Measurements from ENCODE around the gene MGAT5.
"Not testable (repeated sequence)": the region's sequence is repeated elsewhere in the genome, so short reads cannot be mapped to it uniquely, and the experiment has no call there.

MGAT5 gene

GRCh38 chr2:134468776-134469175 lies 214.9 kb downstream of the MGAT5 start:
- no peak for DNase-seq (ENCODE audit: low spot score)

GRCh38 chr2:134469516-134470115 lies 215.7 kb downstream of the MGAT5 start:
- DNase-seq (ENCODE audit: low spot score) = no peak

- no peak for DNase-seq (ENCODE audit: low spot score)
These were observed 216.8 kb downstream of the MGAT5 start for GRCh38 chr2:134470561-134471168.

GRCh38 chr2:134476982-134477381 lies 223.1 kb downstream of the MGAT5 start:
- DNase-seq (ENCODE audit: low spot score) = not testable (repeated sequence)

- DNase-seq (ENCODE audit: low spot score) = no peak
These were observed 225.9 kb downstream of the MGAT5 start for GRCh38 chr2:134479696-134480330.

GRCh38 chr2:134482131-134482723 lies 228.4 kb downstream of the MGAT5 start:
- DNase-seq (ENCODE audit: low spot score) = no peak

GRCh38 chr2:134482766-134483340 lies 229.0 kb downstream of the MGAT5 start:
- DNase-seq (ENCODE audit: low spot score) = no peak

GRCh38 chr2:134489732-134490384 lies 236.0 kb downstream of the MGAT5 start:
- no peak for DNase-seq (ENCODE audit: low spot score)

- no peak for DNase-seq (ENCODE audit: low spot score)
These were observed 236.7 kb downstream of the MGAT5 start for GRCh38 chr2:134490559-134490958.

GRCh38 chr2:134491022-134491421 lies 237.2 kb downstream of the MGAT5 start:
- no peak for DNase-seq (ENCODE audit: low spot score)

GRCh38 chr2:134491771-134492441 lies 238.0 kb downstream of the MGAT5 start:
- DNase-seq (ENCODE audit: low spot score) = no peak

GRCh38 chr2:134493797-134494196 lies 239.9 kb downstream of the MGAT5 start:
- DNase-seq (ENCODE audit: low spot score) = no peak

- DNase-seq (ENCODE audit: low spot score) = no peak
These were observed 244.8 kb downstream of the MGAT5 start for GRCh38 chr2:134498654-134499053.

GRCh38 chr2:134499307-134499926 lies 245.5 kb downstream of the MGAT5 start:
- DNase-seq (ENCODE audit: low spot score) = no peak

GRCh38 chr2:134500211-134500935 lies 246.5 kb downstream of the MGAT5 start:
- DNase-seq (ENCODE audit: low spot score) = no peak

- DNase-seq (ENCODE audit: low spot score) = no peak
These were observed 247.7 kb downstream of the MGAT5 start for GRCh38 chr2:134501476-134502091.

- no peak for DNase-seq (ENCODE audit: low spot score)
These were observed 248.2 kb downstream of the MGAT5 start for GRCh38 chr2:134502104-134502503.
